ENCODE results near the gene RALGDS.
"Not testable (repeated sequence)": the region's sequence is repeated elsewhere in the genome, so short reads cannot be mapped to it uniquely, and the experiment has no call there.

Gene RALGDS

GRCh38 chr9:133104718-133105460, 16.2 kb downstream of the RALGDS start:
- no peak for DNase-seq

GRCh38 chr9:133103987-133104505, 17.0 kb downstream of the RALGDS start:
- no peak for DNase-seq

- DNase-seq, result peak; percentile 50 to 57
These were observed 17.7 kb downstream of the RALGDS start for GRCh38 chr9:133103183-133103986.

GRCh38 chr9:133102190-133103021, 18.6 kb downstream of the RALGDS start:
- DNase-seq, result no peak

GRCh38 chr9:133101356-133102189, 19.5 kb downstream of the RALGDS start:
- no peak for DNase-seq

- DNase-seq, result no peak
These were observed 20.3 kb downstream of the RALGDS start for GRCh38 chr9:133100506-133101355.

- DNase-seq, result no peak
These were observed 21.1 kb downstream of the RALGDS start for GRCh38 chr9:133099726-133100505.

- DNase-seq, result no peak
These were observed 22.2 kb downstream of the RALGDS start for GRCh38 chr9:133098871-133099270.

GRCh38 chr9:133098104-133098754, 22.8 kb downstream of the RALGDS start:
- no peak for DNase-seq

- no peak for DNase-seq
These were observed 26.1 kb downstream of the RALGDS start for GRCh38 chr9:133094842-133095393.

GRCh38 chr9:133094351-133094750, 26.7 kb downstream of the RALGDS start:
- DNase-seq, result not testable (repeated sequence)

GRCh38 chr9:133090752-133091385, 30.2 kb downstream of the RALGDS start:
- DNase-seq, result no peak

GRCh38 chr9:133090187-133090586, 30.9 kb downstream of the RALGDS start:
- no peak for DNase-seq

GRCh38 chr9:133089271-133089671, 31.8 kb downstream of the RALGDS start:
- DNase-seq, result no peak

- no peak for DNase-seq
These were observed 32.3 kb downstream of the RALGDS start for GRCh38 chr9:133088756-133089155.

GRCh38 chr9:133088146-133088750, 32.8 kb downstream of the RALGDS start:
- no peak for DNase-seq

GRCh38 chr9:133087429-133088145, 33.5 kb downstream of the RALGDS start:
- no peak for DNase-seq

GRCh38 chr9:133086894-133087293, 34.1 kb downstream of the RALGDS start:
- no peak for DNase-seq

Data from CD4-positive, alpha-beta T cell treated with Interleukin-1 beta for 1 hour (primary cell).